BLaER1 treated with 17β-estradiol and CSF1 and Interleukin-3, amounts not matched to agents 10 nM and 100 nM (cell line): ENCODE measurements around the gene MARF1.
"Not testable (repeated sequence)": the region's sequence is repeated elsewhere in the genome, so short reads cannot be mapped to it uniquely, and the experiment has no call there.

Experiments used
- H3K27ac ChIP-seq, 11 experiments: shearing (Covaris generic); formaldehyde crosslinking; 2 replicates each; pipeline ENCODE4 v1.8.1; 2022
- H3K27me3 ChIP-seq, 11 experiments: shearing (Covaris generic); formaldehyde crosslinking; 2 replicates each; pipeline ENCODE4 v1.8.1; 2022
- H3K36me3 ChIP-seq, 11 experiments: shearing (Covaris generic); formaldehyde crosslinking; 2 replicates each; pipeline ENCODE4 v1.8.1; 2022
- H3K4me1 ChIP-seq, 10 experiments: shearing (Covaris generic); formaldehyde crosslinking; 2 replicates each; pipeline ENCODE4 v1.8.1; 2022
- H3K4me2 ChIP-seq, 11 experiments: shearing (Covaris generic); formaldehyde crosslinking; 2 replicates each; pipeline ENCODE4 v1.8.1; 2022
- H3K4me3 ChIP-seq, 10 experiments: shearing (Covaris generic); formaldehyde crosslinking; 2 replicates each; pipeline ENCODE4 v1.8.1; 2022
- H3K9ac ChIP-seq, 11 experiments: shearing (Covaris generic); formaldehyde crosslinking; 2 replicates each; pipeline ENCODE4 v1.8.1; 2022
- H3K9me3 ChIP-seq, 11 experiments: shearing (Covaris generic); formaldehyde crosslinking; replicated peaks in 1 of 11; 2 replicates each; pipeline ENCODE4 v1.8.1; 2022
- H4K20me1 ChIP-seq, 11 experiments: shearing (Covaris generic); formaldehyde crosslinking; 2 replicates each; pipeline ENCODE4 v1.8.1; 2022
- Cebpa-rat ChIP-seq, 11 experiments: shearing (Covaris generic); IDR thresholded peaks; 2 replicates each; pipeline ENCODE4 v1.8.1; 2022

MARF1 gene

DNA sequence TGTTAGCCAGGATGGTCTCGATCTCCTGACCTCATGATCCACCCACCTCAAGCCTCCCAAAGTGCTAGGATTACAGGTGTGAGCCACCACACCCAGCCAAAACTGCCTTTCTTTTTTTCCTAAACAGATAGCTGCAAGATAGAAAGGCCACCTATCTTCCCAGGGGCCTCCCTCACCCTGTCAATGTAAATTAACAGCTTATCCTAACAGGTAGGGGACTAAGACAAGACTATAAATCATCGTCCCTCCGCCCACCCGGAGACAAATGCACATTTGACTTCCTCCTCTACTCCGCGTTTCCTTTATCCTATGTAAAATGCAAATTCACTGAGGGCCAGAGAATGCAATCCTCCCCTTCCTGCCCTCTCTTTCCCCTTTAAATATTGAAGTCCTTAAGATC lies 71.4 kb downstream of the MARF1 start:
- no peaks in the 10 kb centered on the region for H3K27me3 ChIP-seq
- no peaks in the 10 kb centered on the region for H4K20me1 ChIP-seq
- H3K9ac ChIP-seq = 0 out of 22 replicates have a peak overlapping the region, but pooled peaks of 1 of the 11 experiments have one; percentile 2
- peak overlapping the region in 8 of 11 experiments; percentile 33 to 82 (median 61); a peak in 15 of 22 replicates for H3K4me2 ChIP-seq
- peaks cover 0 to 19% (median 0%) of the 10 kb centered on the region in 11 experiments; a peak in 2 of 22 replicates for H3K36me3 ChIP-seq
- H3K27ac ChIP-seq = peak overlapping the region in 2 of 11 experiments; percentile 11 to 42; a peak in 3 of 22 replicates
- H3K4me1 ChIP-seq = peaks cover 10 to 62% (median 24%) of the 10 kb centered on the region in 10 experiments; a peak in 19 of 20 replicates
- H3K9me3 ChIP-seq = peaks cover 26 to 79% (median 53%) of the 10 kb centered on the region in 11 experiments
- TF ChIP-seq Cebpa-rat (IDR thresholded peaks at IDR 0.05) = no peak
- H3K4me3 ChIP-seq = no peak overlapping the region

DNA sequence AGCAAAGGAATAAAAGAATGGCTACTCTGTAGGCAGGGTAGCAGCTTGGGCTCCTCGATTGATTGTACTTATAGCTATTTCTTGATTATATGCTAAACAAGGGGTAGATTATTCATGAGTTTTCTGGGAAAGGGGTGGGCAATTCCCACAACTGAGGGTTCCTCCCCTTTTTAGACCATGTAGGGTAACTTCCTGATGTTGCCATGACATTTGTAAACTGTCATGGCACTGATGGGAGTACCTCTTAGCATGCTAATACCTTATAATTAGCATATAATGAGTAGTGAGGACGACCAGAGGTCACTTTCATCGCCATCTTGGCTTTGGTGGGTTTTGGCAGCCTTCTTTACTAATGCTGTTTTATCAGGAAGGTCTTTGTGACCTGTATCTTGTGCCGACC lies 72.3 kb downstream of the MARF1 start:
- H3K36me3 ChIP-seq = peaks cover 0 to 19% (median 0%) of the 10 kb centered on the region in 11 experiments; a peak in 2 of 22 replicates
- H3K27ac ChIP-seq = not testable (repeated sequence)

DNA sequence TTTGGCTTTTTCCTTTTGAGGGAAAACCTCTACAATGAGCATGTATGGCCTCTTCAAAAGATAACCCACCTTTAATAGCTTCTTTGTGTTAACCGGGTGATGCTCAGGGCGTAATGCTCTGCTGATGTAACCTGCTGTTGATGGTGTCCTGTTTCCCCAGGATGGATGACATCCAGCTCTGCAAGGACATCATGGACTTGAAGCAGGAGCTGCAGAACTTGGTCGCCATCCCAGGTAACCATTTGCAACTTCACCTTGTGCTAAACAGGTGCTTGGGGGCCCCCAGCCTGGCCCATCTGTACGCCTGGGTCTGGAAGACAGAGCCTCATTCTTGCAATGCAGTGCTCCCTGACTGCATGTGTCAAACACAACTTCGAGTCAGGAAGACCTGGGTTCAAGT lies 75.1 kb downstream of the MARF1 start:
- Histone ChIP-seq H3K4me2 (no peak overlapping the region), H3K9ac (no peak overlapping the region), H3K4me1 (peaks cover 18 to 43% (median 28%) of the 10 kb centered on the region in 10 experiments), H3K27ac (no peak overlapping the region), H3K4me3 (no peak overlapping the region), H3K9me3 (peaks cover 19 to 56% (median 32%) of the 10 kb centered on the region in 11 experiments), H3K27me3 (no peaks in the 10 kb centered on the region), H4K20me1 (no peaks in the 10 kb centered on the region), H3K36me3 (peaks cover 0 to 13% (median 0%) of the 10 kb centered on the region in 11 experiments; a peak in 3 of 22 replicates)
- no peak for TF ChIP-seq Cebpa-rat (IDR thresholded peaks at IDR 0.05)

More for the DNA sequence above, 72.3 kb downstream of the MARF1 start:
- not testable (repeated sequence) for H3K9ac ChIP-seq, H4K20me1 ChIP-seq, H3K27me3 ChIP-seq, H3K4me3 ChIP-seq
- H3K4me1 ChIP-seq = peaks cover 10 to 53% (median 24%) of the 10 kb centered on the region in 10 experiments; a peak in 19 of 20 replicates
- peaks cover 18 to 70% (median 44%) of the 10 kb centered on the region in 11 experiments for H3K9me3 ChIP-seq
- H3K4me2 ChIP-seq = peak overlapping the region in 3 of 11 experiments; percentile 74 to 82 (median 78); a peak in 2 of 22 replicates

DNA sequence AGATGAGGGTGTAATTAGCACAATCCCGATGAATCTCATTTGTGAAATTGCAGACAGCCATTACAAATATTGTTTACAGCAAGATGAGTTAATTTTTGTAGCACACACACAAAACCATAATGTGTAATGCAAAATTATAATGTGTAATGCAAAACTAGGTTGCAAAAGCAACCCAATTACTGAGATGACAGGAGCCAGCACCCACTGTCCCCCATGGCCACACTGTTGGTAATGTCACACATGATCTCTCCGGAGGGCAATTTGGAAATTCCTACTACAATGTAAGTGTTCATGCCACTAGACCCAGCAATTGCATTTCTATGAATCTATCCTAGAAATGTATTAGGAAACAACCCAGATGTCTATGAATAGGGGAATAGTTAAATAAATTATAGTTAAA lies 76.9 kb downstream of the MARF1 start:
- no peaks in the 10 kb centered on the region for H4K20me1 ChIP-seq
- no peaks in the 10 kb centered on the region for H3K27me3 ChIP-seq
- no peak overlapping the region for H3K9ac ChIP-seq
- H3K4me3 ChIP-seq = no peak overlapping the region
- H3K4me2 ChIP-seq = no peak overlapping the region
- H3K4me1 ChIP-seq = peaks cover 10 to 26% (median 14%) of the 10 kb centered on the region in 10 experiments
- peaks cover 11 to 52% (median 26%) of the 10 kb centered on the region in 11 experiments for H3K9me3 ChIP-seq
- no peak for TF ChIP-seq Cebpa-rat (IDR thresholded peaks at IDR 0.05)
- H3K27ac ChIP-seq = no peak overlapping the region
- peaks cover 0 to 10% (median 0%) of the 10 kb centered on the region in 11 experiments; a peak in 2 of 22 replicates for H3K36me3 ChIP-seq

DNA sequence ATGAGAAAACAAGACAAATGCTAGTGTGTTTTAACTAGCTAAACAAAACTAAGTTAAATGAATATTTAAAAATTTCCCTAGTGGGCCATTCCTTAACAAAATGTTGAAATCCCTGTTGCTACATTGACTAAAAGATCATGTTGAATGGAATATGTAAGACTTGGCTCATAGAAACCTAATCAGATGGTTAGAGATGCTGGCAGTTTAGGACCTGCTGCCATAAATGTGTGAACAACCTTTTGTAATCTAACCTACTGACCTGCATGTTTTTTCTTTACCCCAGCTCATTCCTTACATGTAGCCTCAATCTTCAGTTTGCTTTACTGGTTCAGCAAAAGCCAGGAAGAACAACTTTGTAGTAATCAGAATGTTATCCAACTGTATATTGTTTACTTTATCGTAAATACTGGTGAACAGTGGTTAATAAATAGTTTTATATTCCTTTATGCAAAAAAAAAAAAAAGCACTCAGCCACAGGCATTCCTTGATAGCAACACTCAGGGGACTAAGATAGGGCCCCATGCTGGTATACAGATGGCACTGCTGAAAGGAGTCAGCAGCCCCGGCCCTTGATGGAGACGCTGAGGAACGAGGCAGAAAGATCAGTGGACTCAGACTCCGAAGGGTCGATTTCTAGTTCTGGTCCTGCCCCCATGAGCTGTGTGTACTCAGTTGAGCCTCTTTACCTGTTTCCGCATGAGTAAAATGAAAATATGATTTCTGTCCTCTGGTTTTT lies 78.2 kb downstream of the MARF1 start:
- Histone ChIP-seq H3K9ac (no peak overlapping the region), H3K4me3 (no peak overlapping the region), H4K20me1 (no peaks in the 10 kb centered on the region), H3K4me1 (peaks cover 8 to 18% (median 13%) of the 10 kb centered on the region in 10 experiments), H3K36me3 (peaks cover 0 to 7% (median 0%) of the 10 kb centered on the region in 11 experiments; a peak in 2 of 22 replicates), H3K9me3 (peaks cover 11 to 39% (median 19%) of the 10 kb centered on the region in 11 experiments), H3K27ac (no peak overlapping the region), H3K27me3 (no peaks in the 10 kb centered on the region), H3K4me2 (peak overlapping the region in 1 of 11 experiments; percentile 45; a peak in 2 of 22 replicates)
- TF ChIP-seq Cebpa-rat (IDR thresholded peaks at IDR 0.05) = no peak

DNA sequence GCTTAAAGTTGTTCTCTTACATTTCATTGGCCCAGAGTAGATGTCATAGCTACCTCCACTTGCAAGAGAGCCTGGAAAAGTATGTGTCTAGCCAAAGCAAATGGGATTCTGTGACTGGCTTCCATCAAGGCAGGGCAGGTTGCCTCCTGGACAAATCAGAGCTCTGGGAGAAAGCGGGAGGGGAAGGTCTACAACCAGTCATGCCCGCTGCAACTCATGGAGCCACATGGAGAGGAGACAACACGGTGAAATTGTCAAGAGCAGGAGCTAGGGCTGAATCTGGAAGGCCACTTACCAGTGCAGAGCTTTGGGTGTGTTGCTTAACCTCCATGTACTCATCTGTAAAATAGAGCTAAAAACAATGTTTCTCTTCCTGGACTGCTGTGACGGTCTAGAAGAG lies 83.8 kb downstream of the MARF1 start:
- no peak for TF ChIP-seq Cebpa-rat (IDR thresholded peaks at IDR 0.05)
- Histone ChIP-seq H3K9me3 (peaks cover 11 to 27% (median 17%) of the 10 kb centered on the region in 11 experiments), H3K4me2 (no peak overlapping the region), H3K4me1 (peaks cover 8 to 16% (median 9%) of the 10 kb centered on the region in 10 experiments), H3K9ac (no peak overlapping the region), H3K36me3 (peaks cover 0 to 7% (median 0%) of the 10 kb centered on the region in 11 experiments; a peak in 3 of 22 replicates), H3K27me3 (no peaks in the 10 kb centered on the region), H4K20me1 (no peaks in the 10 kb centered on the region), H3K4me3 (no peak overlapping the region), H3K27ac (no peak overlapping the region)

DNA sequence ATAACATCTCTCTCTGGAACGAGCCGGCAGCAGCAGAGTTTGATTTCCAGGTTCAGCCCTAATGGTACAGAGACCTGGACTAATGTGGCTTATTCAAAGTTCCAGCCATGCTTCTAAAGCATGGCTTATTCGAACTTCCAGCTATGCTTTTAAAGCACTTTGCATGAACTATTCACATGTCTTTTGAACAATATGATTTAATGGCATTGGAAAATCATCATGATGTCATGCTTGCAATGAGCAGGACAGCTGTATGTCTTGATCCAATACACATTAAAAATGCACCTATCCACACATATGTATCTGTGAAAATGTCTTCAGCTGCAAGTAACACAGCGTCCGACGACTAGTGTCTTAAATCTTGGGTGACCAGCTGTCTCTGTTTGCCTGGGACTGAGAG lies 85.7 kb downstream of the MARF1 start:
- Histone ChIP-seq H3K9ac (no peak overlapping the region), H3K4me2 (no peak overlapping the region), H3K4me1 (no peaks in the 10 kb centered on the region; a peak in 1 of 20 replicates), H4K20me1 (no peaks in the 10 kb centered on the region), H3K36me3 (no peaks in the 10 kb centered on the region; a peak in 1 of 22 replicates), H3K4me3 (no peak overlapping the region), H3K9me3 (peaks cover 0 to 8% (median 0%) of the 10 kb centered on the region in 11 experiments; a peak in 6 of 22 replicates), H3K27me3 (no peaks in the 10 kb centered on the region), H3K27ac (no peak overlapping the region)
- no peak for TF ChIP-seq Cebpa-rat (IDR thresholded peaks at IDR 0.05)

DNA sequence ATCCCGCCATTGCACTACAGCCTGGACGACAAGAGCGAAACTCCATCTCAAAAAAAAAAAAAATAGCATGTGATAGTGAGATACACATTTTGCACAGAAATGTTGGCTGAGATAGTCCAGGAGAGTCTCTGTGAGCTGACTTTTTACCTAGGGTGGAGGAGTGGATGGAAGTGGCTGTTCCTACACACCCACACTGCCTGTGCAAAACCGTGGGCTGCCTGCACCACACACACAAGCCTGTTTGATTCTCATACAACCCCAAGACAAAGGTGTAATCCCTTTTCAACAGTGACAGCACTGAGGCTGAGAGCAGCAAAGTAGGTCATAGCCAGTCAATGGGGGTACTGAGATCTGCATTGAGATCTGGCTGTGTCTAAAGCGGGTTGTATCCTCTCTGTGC lies 86.8 kb downstream of the MARF1 start:
- no peaks in the 10 kb centered on the region; a peak in 1 of 22 replicates for H3K36me3 ChIP-seq
- H3K9ac ChIP-seq = no peak overlapping the region
- H3K4me3 ChIP-seq = no peak overlapping the region
- no peak overlapping the region for H3K27ac ChIP-seq
- no peaks in the 10 kb centered on the region for H3K27me3 ChIP-seq
- peaks cover 0 to 11% (median 7%) of the 10 kb centered on the region in 10 experiments; a peak in 10 of 20 replicates for H3K4me1 ChIP-seq
- no peaks in the 10 kb centered on the region for H4K20me1 ChIP-seq
- no peak for TF ChIP-seq Cebpa-rat (IDR thresholded peaks at IDR 0.05)
- H3K4me2 ChIP-seq = no peak overlapping the region
- no peaks in the 10 kb centered on the region for H3K9me3 ChIP-seq

DNA sequence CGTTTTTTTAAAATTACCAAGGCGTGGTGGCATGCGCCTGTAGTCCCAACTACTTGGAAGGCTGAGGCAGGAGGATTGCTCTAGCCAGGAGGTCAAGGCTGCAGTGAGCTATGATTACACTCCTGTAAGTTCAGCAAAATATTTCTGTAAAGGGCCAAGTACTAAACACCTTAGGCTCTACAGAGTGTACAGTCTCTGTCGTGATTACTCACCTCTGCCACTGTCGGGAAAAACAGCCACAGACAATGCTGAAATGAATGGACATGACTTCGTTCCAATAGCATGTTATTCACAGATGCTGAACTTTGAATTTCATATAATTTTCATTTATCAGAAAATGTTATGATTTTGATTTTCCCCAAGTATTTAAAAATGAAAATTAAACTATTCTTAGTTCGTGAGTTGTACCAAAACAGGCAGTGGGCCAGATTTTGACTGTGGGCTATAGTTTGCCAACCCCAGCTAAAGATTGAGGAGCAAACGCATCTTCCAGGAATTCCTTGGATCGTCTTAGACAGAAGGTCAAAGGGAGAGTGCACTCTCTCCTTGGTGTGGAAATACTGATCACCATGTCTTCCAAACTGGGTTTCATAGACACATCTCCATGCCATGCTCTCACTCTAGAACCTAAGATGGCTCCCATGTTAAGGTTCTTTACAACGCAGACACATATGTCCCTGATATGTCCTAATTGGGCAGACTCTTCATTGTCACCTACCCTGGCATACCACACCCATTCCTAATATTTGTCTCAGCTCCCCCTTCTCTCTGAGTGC lies 89.5 kb downstream of the MARF1 start:
- Histone ChIP-seq H3K36me3 (no peaks in the 10 kb centered on the region; a peak in 1 of 22 replicates), H3K4me3 (no peak overlapping the region), H3K27me3 (no peaks in the 10 kb centered on the region)

More for the DNA sequence above, 89.5 kb downstream of the MARF1 start:
- Histone ChIP-seq H4K20me1 (no peaks in the 10 kb centered on the region), H3K9ac (no peak overlapping the region), H3K4me1 (peaks cover 0 to 19% (median 9%) of the 10 kb centered on the region in 10 experiments; a peak in 10 of 20 replicates), H3K27ac (no peak overlapping the region), H3K9me3 (no peaks in the 10 kb centered on the region), H3K4me2 (no peak overlapping the region)
- TF ChIP-seq Cebpa-rat (IDR thresholded peaks at IDR 0.05) = no peak
